HEK293T (cell line): Measurements from ENCODE around the gene VOPP1.

Source experiments
- CTCF ChIA-PET: fragments of 350-600 bp; formaldehyde crosslinking; extraction: SDS; loops from one replicate; lab custom pipeline; 2021; ENCODE audit warnings: antibody characterized with exemption, inconsistent platforms; lab: Yijun Ruan, JAX
- POLR2A ChIA-PET: fragments of 350-600 bp; formaldehyde crosslinking; extraction: SDS; loops from one replicate; lab custom pipeline; 2020; ENCODE audit warnings: antibody characterized with exemption, inconsistent platforms; lab: Yijun Ruan, JAX
- DNase-seq: peaks from one replicate; pipeline ENCODE4 v3.0.0; 2012; ENCODE audit warnings: mixed read lengths; ENCODE audit errors: extremely low spot score
- ARNT ChIP-seq: fragments of 450-650 bp; IDR thresholded peaks from 2 replicates; pipeline ENCODE4 v1.6.1; 2017; ENCODE audit warnings: mild to moderate bottlenecking
- BHLHE40 ChIP-seq: fragments of 450-650 bp; IDR thresholded peaks from 2 replicates; pipeline ENCODE4 v1.6.1; 2016; ENCODE audit warnings: mild to moderate bottlenecking, moderate library complexity, borderline replicate concordance
- CTBP1 ChIP-seq: fragments of 450-650 bp; IDR thresholded peaks from 2 replicates; pipeline ENCODE4 v1.6.1; 2016; ENCODE audit warnings: borderline replicate concordance
- ELF4 ChIP-seq: fragments of 450-650 bp; IDR thresholded peaks from 2 replicates; pipeline ENCODE4 v1.6.1; 2017; ENCODE audit warnings: antibody characterized with exemption
- FOXA1 ChIP-seq: fragments of 450-650 bp; IDR thresholded peaks from 2 replicates; pipeline ENCODE4 v1.6.1; 2016; ENCODE audit warnings: mild to moderate bottlenecking
- FOXK2 ChIP-seq: fragments of 450-650 bp; IDR thresholded peaks from 2 replicates; pipeline ENCODE4 v1.6.1; 2016; ENCODE audit warnings: mild to moderate bottlenecking
- FOXM1 ChIP-seq: fragments of 450-650 bp; IDR thresholded peaks from 2 replicates; pipeline ENCODE4 v1.6.1; 2017; ENCODE audit warnings: mild to moderate bottlenecking, borderline replicate concordance
- HDGF ChIP-seq: fragments of 450-650 bp; IDR thresholded peaks from 2 replicates; pipeline ENCODE4 v1.6.1; 2017; ENCODE audit warnings: antibody characterized with exemption, borderline replicate concordance
- L3MBTL2 ChIP-seq: fragments of 450-650 bp; conservative IDR thresholded peaks from 2 replicates; pipeline ENCODE4 v1.6.1; 2016; ENCODE audit warnings: mild to moderate bottlenecking
- LEF1 ChIP-seq: fragments of 450-650 bp; IDR thresholded peaks from 2 replicates; pipeline ENCODE4 v1.6.1; 2017; ENCODE audit warnings: mild to moderate bottlenecking, borderline replicate concordance
- NFRKB ChIP-seq: fragments of 450-650 bp; IDR thresholded peaks from 2 replicates; pipeline ENCODE4 v1.6.1; 2016; ENCODE audit warnings: mild to moderate bottlenecking, moderate library complexity
- SP1 ChIP-seq: fragments of 450-650 bp; IDR thresholded peaks from 2 replicates; pipeline ENCODE4 v1.6.1; 2017
- SUZ12 ChIP-seq: fragments of 450-650 bp; IDR thresholded peaks from 2 replicates; pipeline ENCODE4 v1.6.1; 2016; ENCODE audit warnings: mild to moderate bottlenecking
- TARDBP ChIP-seq: fragments of 450-650 bp; IDR thresholded peaks from 2 replicates; pipeline ENCODE4 v1.6.1; 2016
- ZNF384 ChIP-seq: fragments of 450-650 bp; IDR thresholded peaks from 2 replicates; pipeline ENCODE4 v1.6.1; 2016
- TF ChIP-seq, protein P1 (sequence below): fragments of 450-650 bp; IDR thresholded peaks from 2 replicates; pipeline ENCODE4 v1.6.1; 2016

Gene VOPP1

GRCh38 chr7:55526770-55527169 lies 45.5 kb downstream of the VOPP1 start:
- ChIA-PET POLR2A (no interaction called here), CTCF (no interaction called here)
- no peak for DNase-seq
- no peak for TF ChIP-seq FOXK2
- TF ChIP-seq NFRKB = no peak
- no peak for TF ChIP-seq BHLHE40
- no peak for TF ChIP-seq ELF4
- TF ChIP-seq ARNT = no peak

DNA sequence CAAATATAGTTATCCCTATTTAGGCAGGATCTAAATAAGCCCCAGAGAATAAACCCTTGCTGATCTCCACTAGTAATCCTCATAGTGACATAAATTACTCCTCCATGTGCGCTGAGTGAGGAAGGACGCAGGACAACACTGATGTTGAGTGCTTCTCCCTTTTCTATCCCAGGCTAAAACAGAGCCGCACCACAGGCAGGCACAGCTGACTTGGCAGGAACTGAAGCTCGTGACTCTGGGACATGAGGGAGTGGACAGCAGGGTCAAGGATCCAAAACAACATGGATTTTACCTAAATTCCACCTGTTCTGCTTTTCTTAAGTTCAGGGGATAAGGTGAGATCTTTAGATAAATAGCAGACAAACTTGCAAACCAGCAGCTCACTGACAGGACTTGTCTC lies 46.0 kb downstream of the VOPP1 start:
- POLR2A ChIA-PET = no interaction called here
- no peak for TF ChIP-seq ZNF384
- TF ChIP-seq SP1 = no peak
- TF ChIP-seq SUZ12 = no peak
- TF ChIP-seq FOXA1 = no peak
- no peak for TF ChIP-seq CTBP1
- no peak for TF ChIP-seq FOXM1
- no peak for TF ChIP-seq ELF4
- no peak for TF ChIP-seq ARNT
- TF ChIP-seq HDGF = no peak
- TF ChIP-seq L3MBTL2 = no peak
- TF ChIP-seq, protein P1, sequence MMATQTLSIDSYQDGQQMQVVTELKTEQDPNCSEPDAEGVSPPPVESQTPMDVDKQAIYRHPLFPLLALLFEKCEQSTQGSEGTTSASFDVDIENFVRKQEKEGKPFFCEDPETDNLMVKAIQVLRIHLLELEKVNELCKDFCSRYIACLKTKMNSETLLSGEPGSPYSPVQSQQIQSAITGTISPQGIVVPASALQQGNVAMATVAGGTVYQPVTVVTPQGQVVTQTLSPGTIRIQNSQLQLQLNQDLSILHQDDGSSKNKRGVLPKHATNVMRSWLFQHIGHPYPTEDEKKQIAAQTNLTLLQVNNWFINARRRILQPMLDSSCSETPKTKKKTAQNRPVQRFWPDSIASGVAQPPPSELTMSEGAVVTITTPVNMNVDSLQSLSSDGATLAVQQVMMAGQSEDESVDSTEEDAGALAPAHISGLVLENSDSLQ = no peak
- CTCF ChIA-PET = no interaction called here
- DNase-seq = no peak

- CTCF ChIA-PET = no interaction called here
- TF ChIP-seq FOXK2 = no peak
- TF ChIP-seq TARDBP = no peak
- no peak for TF ChIP-seq FOXM1
- TF ChIP-seq SUZ12 = no peak
- no peak for TF ChIP-seq CTBP1
- TF ChIP-seq ARNT = no peak
- no peak for TF ChIP-seq FOXA1
- POLR2A ChIA-PET = no interaction called here
- DNase-seq = no peak
These were observed 47.6 kb downstream of the VOPP1 start for GRCh38 chr7:55524558-55525310.

DNA sequence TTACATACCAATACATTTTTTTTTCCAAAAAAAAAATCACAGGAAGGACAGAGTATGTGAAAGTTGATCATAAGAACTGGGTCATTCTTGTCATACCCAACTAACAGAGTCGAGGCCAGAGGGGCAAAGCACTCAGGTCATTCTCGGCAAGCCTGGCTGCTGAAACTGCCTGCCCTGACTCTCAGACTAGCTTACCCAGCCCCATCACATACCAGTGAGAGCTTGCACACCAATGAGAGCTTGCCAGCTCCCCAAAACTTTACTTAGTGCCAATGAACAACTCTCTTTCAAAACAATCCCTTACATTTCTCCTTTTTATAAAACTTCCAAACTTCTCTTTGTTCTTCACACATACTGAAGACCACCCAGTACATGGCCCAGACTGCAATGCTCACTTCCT lies 48.9 kb downstream of the VOPP1 start:
- POLR2A ChIA-PET = no interaction called here
- DNase-seq = no peak
- no peak for TF ChIP-seq ELF4
- TF ChIP-seq L3MBTL2 = no peak
- no peak for TF ChIP-seq NFRKB
- TF ChIP-seq FOXK2 = no peak
- TF ChIP-seq ARNT = no peak
- no peak for TF ChIP-seq ZNF384
- TF ChIP-seq HDGF = no peak
- TF ChIP-seq, protein P1 = no peak
- no peak for TF ChIP-seq FOXM1
- TF ChIP-seq CTBP1 = no peak
- TF ChIP-seq LEF1 = no peak
- no peak for TF ChIP-seq SUZ12
- TF ChIP-seq BHLHE40 = no peak
- TF ChIP-seq TARDBP = no peak
- TF ChIP-seq FOXA1 = no peak
- CTCF ChIA-PET = no interaction called here

DNA sequence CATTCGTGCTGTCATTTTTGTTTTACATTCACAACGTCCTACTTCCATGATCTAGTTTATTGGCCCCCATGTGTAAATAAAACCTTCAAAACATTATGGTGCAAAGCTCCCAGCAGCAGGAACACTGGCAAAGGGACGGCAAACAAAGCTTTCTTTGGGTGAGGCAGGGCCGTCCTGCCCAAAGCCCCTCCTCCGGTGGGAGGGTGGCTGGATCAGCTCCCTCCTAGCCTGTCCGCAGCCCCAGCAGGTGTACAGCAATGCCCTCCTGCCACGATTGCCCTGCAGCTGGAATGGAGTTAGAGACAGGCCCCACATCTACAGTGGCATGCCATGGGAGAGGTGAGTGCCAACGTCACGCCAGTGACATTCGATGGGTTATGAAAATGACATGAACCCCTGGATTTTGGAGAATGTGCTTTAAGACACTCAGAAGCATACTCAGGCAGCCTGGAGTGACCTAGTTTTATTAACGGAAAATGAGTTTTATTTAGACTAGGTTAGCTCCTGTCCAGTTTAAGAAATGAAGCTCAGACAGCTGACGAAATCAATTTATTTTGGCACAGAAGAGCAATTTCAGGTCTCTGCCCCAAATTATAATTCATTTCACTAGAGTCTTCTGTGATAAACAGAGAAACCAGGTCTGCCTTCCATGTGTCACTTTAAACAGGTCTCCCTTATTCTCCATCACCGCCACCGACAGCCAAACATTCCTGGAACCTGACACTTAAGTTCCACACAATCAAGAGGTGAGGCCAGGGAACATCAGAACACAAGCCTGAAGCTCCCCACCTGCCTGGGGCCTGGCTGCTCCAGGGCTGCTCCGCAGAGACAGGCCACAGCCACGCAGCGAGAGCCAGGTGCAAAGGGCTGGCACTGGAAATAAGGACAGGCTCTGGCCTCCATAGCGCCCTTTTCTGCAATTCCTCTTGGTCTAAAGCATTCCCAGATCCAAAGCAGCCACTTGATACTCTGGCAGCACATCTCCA lies 50.1 kb downstream of the VOPP1 start:
- ChIA-PET POLR2A (interaction anchor here (1.0 to 1.1 kb wide), 2 partner anchors 10 to 42 kb away, joined by 3 read pairs; no protein-coding TSS in a partner anchor), CTCF (interaction anchor here (0.7 kb wide), 1 partner anchor 776 kb away, joined by 3 read pairs; no protein-coding TSS in a partner anchor)

More for the DNA sequence above, 50.1 kb downstream of the VOPP1 start:
- DNase-seq = no peak
- TF ChIP-seq TARDBP = no peak
- no peak for TF ChIP-seq ARNT
- no peak for TF ChIP-seq NFRKB
- TF ChIP-seq HDGF = no peak
- no peak for TF ChIP-seq ZNF384
- no peak for TF ChIP-seq SUZ12
- TF ChIP-seq ELF4 = no peak
- TF ChIP-seq, protein P1 = no peak
- no peak for TF ChIP-seq CTBP1
- no peak for TF ChIP-seq FOXM1
- no peak for TF ChIP-seq L3MBTL2
- no peak for TF ChIP-seq LEF1
- no peak for TF ChIP-seq SP1
- TF ChIP-seq FOXK2 = no peak
- TF ChIP-seq BHLHE40 = no peak
- TF ChIP-seq FOXA1 = no peak
